HG02852 (cell line): ENCODE measurements around the gene E2F2.

Experiments used
- ATAC-seq: cut with Tn5 transposase; IDR thresholded peaks from one replicate; pipeline ENCODE4 v1.9.1; 2021; ENCODE audit warnings: mild to moderate bottlenecking, moderate library complexity; ENCODE audit not compliant: unreplicated experiment

Gene E2F2

GRCh38 chr1:23563755-23564374 is 32.8 kb upstream of the E2F2 start:
- no peak for ATAC-seq

DNA sequence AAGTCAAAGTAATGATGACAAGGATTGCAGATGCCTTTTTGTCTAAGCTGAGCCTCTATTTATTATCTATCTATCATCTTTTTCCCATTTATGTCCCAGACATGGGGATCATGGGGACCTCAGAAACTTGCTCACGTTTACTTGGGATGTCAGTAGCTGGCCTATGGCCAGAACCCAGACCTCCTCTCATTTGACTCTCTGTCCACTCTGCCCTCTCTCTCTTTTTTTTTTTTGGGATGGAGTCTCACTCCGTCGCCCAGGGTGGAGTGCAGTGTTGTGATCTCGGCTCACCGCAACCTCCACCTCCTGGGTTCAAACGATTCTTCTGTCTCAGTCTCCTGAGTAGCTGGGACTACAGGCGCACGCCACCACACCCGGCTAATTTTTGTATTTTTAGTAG is 32.0 kb upstream of the E2F2 start:
- no peak for ATAC-seq

DNA sequence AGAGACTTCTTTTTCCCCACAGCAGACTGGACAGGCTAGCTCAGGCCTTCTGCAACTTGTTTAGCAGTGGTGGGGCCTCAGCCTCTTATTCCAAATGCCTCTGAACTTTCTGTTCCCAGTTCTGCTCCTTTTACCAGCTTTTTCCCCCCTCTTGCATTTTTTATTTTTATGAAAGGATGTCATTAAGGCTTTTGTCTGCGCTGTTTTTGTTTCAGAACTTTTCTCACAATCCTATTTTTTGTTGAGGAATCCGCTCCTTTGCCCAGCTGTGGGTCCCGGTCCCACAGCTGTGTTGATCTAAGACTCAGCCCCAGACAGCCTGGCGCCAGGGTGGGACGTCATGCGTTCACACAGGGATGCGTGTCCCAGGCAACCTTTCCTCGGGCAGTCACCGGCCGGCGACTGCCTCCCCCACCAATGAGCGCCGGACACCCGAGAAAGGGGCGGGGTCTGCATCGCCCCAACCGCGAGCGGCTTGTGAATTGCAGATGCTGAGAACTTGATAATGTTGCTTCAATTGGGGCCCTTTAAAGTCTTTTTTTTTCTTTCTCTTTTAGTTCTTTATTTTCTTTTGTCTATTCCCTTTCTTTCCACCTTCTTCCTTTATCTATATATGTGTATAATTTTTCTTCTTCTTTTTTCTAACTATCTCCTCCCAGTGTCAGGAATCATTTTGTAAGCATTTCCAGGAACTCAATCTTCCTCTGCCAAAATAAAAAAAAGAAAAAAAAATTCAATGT is 31.3 kb upstream of the E2F2 start:
- ATAC-seq: no peak

DNA sequence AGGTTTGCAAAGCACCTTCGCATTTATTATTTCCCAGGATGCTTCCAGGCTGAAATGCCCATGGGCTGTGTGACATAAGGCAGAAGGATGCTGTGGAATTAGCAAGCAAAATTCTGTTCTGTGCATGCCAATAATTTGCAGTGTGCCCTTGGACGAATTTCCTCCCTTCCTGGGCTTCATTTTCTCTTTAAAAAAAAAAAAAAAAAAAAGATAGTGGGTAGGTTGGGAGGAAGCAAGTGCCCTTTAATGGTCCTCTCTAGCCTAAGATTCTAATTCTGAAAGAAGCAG is 30.7 kb upstream of the E2F2 start:
- ATAC-seq: no peak

DNA sequence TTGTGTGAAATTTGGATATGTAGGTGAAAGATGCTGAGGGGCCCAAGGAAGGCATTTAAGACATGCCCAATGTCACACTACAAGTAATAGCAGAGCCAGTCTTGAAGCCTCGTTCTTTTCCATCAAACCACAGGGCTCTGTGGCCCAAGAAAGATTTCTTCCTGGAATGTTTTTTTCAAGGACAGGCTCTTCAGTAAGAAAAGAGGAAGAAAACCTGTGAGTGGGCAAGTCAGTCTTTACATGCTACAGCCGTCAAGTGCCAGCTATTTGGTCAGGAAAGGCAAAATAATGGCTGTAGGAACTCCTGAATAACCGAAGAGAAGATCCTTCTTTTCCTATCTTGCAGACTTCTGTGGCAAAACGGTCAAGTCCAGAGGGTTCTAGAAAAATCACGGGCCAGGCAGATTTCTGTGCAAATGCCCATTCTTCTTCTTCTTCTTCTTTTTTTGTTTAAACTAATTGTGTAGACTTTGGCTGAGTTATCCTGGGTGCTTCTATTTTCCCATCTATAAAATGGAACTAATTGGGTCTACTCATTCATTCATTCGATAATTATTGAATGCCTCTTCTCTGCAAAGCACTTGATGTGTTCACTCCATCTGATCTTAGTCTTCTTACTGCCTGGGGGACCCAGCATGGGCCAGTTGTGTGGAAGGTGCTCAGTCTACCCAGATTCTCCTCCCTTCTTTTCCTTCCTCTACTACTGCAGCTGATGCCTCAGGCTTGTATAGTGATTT is 30.2 kb upstream of the E2F2 start:
- ATAC-seq: no peak

GRCh38 chr1:23559985-23560741 is 29.1 kb upstream of the E2F2 start:
- no peak for ATAC-seq

DNA sequence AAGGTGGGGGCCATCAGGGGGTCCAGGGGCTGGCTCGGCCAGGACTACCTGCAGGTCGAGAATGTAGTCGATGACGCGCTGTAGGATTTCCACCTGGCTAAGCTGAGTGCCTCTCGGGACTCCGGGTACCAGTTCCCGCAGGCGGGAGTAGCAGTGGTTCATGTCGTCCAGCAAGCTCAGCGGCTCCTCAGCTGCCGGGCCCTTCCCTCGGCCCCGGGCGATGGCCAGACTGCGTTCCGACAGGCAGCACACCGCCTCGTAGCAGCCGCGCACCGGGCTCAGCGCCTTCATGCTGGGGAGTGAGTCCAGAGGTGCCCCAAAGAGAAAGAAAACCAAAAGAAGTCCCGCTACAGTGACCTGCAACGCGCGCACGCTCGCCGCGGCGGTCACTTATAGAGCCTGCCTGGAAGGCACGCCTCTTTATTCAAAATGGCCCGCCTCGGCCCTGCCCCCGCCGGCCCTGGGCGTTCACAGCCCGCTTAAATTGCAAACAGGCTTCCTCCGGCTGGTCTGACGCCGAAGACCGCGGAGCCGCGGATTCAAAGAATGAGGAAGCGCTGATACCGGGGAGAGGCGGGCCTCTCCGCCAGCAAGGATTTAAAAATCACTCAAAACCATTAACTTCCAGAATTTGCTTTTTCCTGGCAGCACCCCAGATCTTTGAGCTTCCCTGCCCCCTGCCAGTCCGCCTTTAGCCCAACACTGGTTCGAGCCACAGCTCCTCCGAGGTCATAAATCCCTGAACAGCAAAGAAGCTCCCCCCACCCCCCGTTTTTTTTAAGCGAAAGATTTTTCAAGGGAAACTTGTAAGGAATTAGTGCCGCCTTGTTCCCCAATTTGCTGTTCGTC is 28.3 kb upstream of the E2F2 start, which contains the start of gene ID3:
Gene ID3, minus strand, starts transcription at position 366 of the 849 bp plus-strand sequence. Its CDS starts 75 bp downstream, at position 291.
- ATAC-seq: peak; percentile 56

GRCh38 chr1:23558872-23559135 is 27.8 kb upstream of the E2F2 start:
- ATAC-seq: no peak

DNA sequence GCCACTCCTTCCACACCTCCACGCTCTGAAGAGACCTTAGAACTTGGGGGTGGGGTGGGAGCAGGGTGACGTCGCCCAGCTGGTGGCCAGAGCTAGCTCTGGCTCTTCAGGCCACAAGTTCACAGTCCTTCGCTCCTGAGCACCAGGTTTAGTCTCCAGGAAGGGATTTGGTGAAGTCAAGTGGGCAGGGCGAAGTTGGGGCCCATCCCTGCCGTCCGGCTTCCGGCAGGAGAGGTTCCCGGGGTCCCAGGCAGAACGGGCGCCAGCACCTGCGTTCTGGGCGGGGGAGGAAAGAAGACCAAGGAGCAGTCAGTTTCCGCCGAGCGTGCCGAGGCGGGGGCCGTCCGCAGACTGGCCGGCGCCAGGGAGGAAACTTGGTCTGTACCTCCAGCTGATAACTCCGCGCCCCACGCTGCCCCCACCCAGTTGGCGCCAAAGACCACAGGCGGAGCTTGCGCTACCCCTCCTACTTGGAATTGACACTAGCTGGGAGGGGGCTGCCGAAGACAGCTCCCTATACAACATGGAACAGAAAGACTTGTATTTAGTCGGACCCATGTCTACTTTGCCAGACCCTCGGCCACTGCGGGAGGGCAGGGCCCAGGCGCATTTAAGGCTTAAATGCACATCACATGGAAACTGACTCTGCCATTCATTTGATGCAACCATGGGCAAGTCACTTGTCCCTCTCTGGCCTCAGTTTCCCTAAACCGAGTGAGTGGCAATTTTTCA is 27.3 kb upstream of the E2F2 start:
- ATAC-seq: no peak

GRCh38 chr1:23557471-23558124 is 26.6 kb upstream of the E2F2 start:
- no peak for ATAC-seq

GRCh38 chr1:23556635-23557470 is 25.8 kb upstream of the E2F2 start:
- ATAC-seq: no peak

- no peak for ATAC-seq
These were observed 25.1 kb upstream of the E2F2 start for GRCh38 chr1:23555986-23556634.

GRCh38 chr1:23555270-23555985 is 24.4 kb upstream of the E2F2 start:
- no peak for ATAC-seq

- peak; percentile 52 for ATAC-seq
These were observed 23.6 kb upstream of the E2F2 start for GRCh38 chr1:23554481-23555269.

- ATAC-seq: no peak
These were observed 23.1 kb upstream of the E2F2 start for GRCh38 chr1:23554127-23554480.

DNA sequence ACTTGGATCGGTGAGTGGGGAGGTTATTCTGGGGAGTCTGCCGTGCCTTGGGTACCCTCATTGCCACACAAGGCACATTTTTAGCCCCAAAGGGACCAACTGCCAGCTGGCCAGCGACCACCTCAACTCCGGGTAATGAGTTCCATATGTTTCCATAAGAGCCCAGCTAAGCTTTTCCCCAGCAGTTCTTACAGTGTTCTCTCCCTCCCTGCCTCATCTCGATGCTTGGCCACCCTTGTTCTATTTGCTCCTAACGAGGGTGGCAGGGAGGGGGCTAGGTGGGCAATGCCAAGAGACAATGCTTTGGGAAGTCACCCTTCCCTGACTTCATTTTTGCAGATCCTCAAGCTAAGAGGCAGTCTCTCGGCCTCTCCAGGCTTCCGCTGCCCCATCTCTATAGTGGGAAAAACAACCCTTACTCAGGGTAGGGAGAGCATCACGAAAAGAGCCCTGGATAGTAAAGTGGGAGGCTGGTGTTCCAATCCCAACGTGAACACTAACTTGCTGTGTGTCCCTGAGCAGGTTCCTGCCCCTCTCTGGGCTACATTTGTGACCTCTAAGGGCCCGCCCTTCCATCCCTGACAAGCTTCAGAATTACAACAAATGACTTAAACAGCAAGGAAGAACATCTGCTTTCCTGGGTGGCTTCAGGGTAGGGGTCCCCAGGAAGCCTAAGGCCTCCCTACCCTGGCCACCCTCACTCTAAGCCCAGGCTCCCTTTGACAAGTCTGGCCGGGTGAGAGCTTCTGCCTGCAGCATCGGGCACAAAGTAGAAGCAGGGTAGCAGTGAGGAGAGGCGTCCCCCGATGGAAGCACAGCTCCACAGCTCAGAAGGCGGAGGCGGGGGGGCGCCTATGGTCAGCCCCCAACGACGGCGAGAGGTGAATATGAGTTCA is 22.4 kb upstream of the E2F2 start:
- no peak for ATAC-seq
